NCI-H2196 (cell line): Measurements from ENCODE around the gene POLE4.

ENCODE experiments used
- DNase-seq: peaks from one replicate; lab custom pipeline; 2025; ENCODE audit not compliant: unreplicated experiment; lab: John Stamatoyannopoulos, UW

Gene POLE4

DNA sequence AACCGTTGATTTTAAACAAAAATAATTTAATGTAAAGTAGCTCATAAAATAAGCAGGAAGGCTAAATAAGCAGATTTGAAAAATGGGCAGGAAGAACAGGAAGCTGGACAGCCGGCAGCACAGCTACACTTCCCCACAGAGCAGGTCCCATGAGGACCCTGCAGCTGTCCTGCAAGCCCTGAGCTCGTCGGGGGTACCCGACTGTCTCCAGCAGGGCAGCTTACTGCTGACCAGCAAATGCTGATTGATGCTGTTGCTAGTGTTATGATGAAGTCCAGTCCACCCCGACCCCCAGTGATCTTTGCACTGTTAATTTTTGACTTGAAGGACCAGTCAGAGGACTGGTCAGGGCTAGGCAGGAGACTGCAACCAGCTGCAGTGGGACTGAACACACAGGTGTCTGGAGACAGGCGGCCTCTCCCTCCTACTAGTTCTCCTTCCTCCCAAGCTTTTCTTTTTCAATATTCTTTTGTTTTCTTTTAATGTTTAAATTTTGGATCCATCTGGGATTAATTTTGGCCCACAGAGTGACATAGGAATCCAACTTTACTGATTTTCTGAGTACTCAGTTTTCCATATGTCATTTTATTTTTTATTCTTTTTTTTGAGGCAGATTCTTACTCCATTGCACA lies 27.7 kb downstream of the POLE4 start:
- DNase-seq = no peak

DNA sequence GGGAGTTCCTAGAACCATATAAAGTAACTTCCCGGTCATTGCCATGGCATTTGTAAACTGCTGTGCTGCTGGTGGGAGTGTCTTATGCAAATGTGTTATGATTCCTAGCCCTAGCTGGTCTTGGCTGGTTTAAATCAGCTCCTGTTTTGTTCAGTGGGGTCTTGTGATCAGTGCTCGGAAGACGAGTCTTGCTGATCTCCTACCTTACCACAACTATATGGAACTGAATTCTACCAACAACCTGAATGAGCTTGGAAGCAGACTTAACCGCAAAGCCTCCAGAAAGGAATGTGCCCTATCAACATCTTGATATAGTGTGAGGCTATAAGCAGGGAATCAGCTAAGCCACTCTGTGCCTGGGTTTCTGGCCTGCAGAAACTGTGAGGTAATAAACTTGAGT lies 33.5 kb downstream of the POLE4 start:
- DNase-seq = no peak

GRCh38 chr2:74999468-74999867 lies 41.0 kb downstream of the POLE4 start:
- no peak for DNase-seq

DNA sequence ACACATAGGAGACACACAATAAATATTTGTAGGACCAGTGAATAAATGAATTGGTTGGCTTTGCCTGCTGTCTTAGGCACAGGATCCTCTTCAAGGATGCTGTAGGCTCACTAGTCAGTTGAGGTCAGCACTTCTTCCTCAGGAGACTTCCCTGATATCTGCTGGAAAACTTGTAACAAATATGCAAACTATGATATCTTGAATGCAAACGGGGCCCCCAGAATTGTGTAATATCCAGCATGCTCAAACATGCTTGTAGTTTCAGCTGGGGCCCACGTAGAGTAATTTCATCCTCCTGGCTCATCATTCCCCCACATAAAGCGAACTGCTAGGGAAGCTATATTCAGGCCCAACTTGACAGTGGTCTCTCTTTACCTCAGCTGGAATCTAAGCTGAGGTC lies 43.6 kb downstream of the POLE4 start:
- DNase-seq = no peak

GRCh38 chr2:75003276-75003675 lies 44.8 kb downstream of the POLE4 start:
- no peak for DNase-seq

- DNase-seq = no peak
Measured at GRCh38 chr2:75003773-75004172, 45.3 kb downstream of the POLE4 start.

DNA sequence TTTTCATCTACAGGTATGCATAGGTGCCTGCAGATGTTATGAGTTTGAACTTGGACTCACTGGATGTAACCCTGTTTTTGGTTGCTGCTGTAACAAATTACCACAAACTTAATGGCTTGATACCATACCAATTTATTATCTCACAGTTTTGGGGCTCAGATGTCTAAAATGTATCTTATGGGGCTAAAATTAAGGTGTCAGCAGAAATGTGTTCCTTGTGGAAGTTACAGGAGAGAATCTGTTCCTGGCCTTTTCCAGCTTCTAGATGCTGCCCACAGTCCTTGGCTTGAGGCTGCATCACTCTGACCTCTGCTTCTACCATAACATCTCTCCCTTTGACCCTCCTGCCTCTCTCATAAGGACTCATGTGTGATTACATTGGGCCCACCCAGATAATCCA lies 47.6 kb downstream of the POLE4 start:
- no peak for DNase-seq

DNA sequence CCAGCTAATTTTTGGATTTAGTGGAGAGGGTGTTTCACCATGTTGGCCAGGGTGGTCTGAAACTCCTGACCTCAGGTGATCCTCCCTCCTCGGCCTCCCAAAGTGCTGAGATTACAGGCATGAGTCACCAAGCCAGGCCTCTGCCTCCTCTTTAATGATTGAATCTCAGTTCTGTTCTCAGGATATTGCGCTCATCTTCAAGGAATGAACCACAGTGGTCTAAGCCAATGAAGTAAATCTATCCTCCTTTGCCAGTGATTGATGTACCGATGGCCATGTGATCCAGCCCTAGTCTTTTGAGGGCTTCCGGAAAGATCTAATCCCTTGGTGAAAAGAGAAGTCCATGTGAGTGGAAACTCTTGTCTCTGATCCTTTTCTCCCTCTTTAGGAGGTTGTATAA lies 48.6 kb downstream of the POLE4 start:
- DNase-seq = no peak

DNA sequence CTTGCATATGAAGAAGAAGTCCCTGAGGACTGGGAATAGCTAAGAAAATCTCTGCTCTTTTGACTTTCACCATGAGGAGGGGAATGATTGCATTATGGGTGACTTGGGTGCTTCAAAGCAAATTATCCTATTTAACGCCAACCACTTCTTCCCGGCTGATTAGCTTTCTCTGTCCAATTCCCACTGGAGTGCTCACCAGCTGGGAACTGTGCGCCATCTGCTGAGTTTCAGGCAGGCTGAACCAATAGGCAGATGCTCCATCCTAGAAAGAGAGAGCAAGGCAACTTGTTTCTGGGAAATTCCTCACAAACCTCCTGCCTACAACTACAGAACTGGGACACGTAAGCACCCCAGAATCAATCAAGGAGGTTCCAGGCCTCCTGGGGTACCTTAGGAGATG lies 49.4 kb downstream of the POLE4 start:
- DNase-seq = no peak

- no peak for DNase-seq
Measured at GRCh38 chr2:75010571-75010970, 52.1 kb downstream of the POLE4 start.

- DNase-seq = no peak
Measured at GRCh38 chr2:75012080-75012479, 53.6 kb downstream of the POLE4 start.

GRCh38 chr2:75018162-75018561 lies 59.7 kb downstream of the POLE4 start:
- no peak for DNase-seq
